HFF-Myc (cell line): ENCODE results near the gene WNT5B.

Experiments
- DNase-seq: peaks from one replicate; pipeline ENCODE4 v3.0.0-alpha.2; 2011; ENCODE audit warnings: low read depth; ENCODE audit errors: extremely low read depth
- H3K4me3 ChIP-seq: replicated peaks from 2 replicates; pipeline ENCODE4 v1.5.1; 2011; ENCODE audit warnings: low read depth, mild to moderate bottlenecking, control low read depth, low read length
- CTCF ChIP-seq: IDR thresholded peaks from 2 replicates; pipeline ENCODE4 v1.5.1; 2012; ENCODE audit warnings: mild to moderate bottlenecking, low read depth, low read length, control low read depth; ENCODE audit errors: missing control alignments

The WNT5B gene

GRCh38 chr12:1629338-1630132 is 504 bp downstream of the WNT5B start:
- DNase-seq, result no peak
- peak overlapping the region; percentile 27 for H3K4me3 ChIP-seq
- TF ChIP-seq CTCF, result no peak

- no peak for TF ChIP-seq CTCF
- peak overlapping the region; percentile 27 for H3K4me3 ChIP-seq
- no peak for DNase-seq
These were observed 1.2 kb downstream of the WNT5B start for GRCh38 chr12:1630133-1630826.

- no peak for TF ChIP-seq CTCF
- H3K4me3 ChIP-seq, result no peak overlapping the region
- no peak for DNase-seq
These were observed 2.0 kb downstream of the WNT5B start for GRCh38 chr12:1630827-1631591.

GRCh38 chr12:1632702-1633101 is 3.7 kb downstream of the WNT5B start:
- DNase-seq, result no peak
- no peak for TF ChIP-seq CTCF

GRCh38 chr12:1633459-1633858 is 4.4 kb downstream of the WNT5B start:
- no peak for DNase-seq
- no peak overlapping the region for H3K4me3 ChIP-seq
- no peak for TF ChIP-seq CTCF

More at GRCh38 chr12:1632702-1633101, 3.7 kb downstream of the WNT5B start:
- no peak overlapping the region for H3K4me3 ChIP-seq

- H3K4me3 ChIP-seq, result no peak overlapping the region
- DNase-seq, result no peak
- TF ChIP-seq CTCF, result no peak
These were observed 5.1 kb downstream of the WNT5B start for GRCh38 chr12:1634149-1634548.
